ENCODE data around the gene ZNF341.
"Not testable (repeated sequence)": the region's sequence is repeated elsewhere in the genome, so short reads cannot be mapped to it uniquely, and the experiment has no call there.

Gene ZNF341

DNA sequence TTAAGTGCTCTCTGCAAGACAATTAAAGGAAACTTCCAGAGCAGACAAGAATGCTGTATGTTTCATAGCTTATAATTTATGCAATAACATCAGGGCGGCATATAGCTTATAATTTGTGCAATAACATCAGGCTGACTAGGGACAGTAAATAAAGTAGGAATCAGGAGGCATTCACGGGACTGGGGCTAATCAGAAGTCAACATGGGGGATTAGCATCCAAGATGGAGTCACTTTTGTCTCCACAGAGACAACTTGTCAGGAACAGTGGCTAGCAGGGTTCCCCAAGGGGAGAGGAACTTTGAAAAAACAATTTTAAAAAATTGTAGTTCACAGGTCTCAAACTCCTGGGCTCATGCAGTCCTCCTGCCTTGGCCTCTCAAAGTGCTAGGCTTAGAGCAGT is 3.3 kb upstream of the ZNF341 start:
- DNase-seq (ENCODE audit: low read depth in 2 of 2), result no peak

DNA sequence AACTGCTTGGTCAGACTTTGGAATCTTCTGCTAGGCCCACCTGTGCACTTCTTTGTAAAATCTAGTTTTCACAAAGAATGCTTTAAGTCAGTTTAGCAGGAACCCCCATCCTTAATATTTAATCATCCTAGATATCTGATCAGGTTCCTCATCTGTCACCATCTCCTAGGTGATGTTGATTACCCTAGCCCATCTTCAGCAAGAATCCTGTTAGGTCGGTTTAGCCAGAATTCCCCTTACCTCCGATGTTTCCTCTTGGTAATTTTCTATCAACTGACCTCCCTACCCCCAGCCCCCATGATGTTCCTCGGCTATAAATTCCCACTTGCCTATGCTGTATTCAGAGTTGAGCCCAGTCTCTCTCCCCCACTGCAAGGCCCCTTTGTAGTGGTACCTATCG is 2.7 kb upstream of the ZNF341 start:
- DNase-seq (ENCODE audit: low read depth in 2 of 2), result no peak

DNA sequence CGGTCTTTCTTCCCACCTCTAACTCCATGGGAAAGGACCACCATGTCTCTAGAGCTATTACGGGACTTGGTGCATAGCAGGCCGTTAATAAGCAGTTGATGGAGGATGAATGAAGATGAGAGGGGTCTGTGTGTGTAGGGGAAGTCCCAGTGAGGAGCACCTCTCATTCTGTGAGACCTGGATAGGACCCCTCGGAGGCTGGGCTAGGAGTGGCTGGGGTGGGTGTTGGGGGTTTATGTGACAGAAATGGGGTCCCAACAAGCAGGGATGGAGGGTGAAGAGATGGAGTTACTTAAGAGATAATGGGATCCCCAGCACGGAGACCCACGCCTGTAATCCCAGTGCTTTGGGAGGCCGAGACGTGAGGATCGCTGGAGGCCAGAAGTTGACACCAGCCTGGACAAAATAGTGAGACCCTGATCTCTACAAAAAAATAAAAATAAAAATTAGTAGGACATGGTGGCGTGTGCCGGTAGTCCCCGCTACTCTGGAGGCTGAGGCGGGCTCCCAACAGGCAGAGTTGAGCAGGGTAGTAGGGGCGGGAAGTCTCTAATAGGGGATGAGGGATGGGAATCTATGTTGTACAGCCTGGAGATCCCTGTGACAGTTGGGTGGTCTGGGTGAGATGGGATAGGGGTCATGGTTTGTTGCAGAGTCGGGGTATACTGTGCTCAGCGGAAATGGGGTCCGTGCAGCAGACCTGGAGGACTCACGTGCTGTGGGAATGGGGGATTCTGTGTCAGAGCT is 677 bp upstream of the ZNF341 start:
- DNase-seq (ENCODE audit: low read depth in 2 of 2), result no peak

DNA sequence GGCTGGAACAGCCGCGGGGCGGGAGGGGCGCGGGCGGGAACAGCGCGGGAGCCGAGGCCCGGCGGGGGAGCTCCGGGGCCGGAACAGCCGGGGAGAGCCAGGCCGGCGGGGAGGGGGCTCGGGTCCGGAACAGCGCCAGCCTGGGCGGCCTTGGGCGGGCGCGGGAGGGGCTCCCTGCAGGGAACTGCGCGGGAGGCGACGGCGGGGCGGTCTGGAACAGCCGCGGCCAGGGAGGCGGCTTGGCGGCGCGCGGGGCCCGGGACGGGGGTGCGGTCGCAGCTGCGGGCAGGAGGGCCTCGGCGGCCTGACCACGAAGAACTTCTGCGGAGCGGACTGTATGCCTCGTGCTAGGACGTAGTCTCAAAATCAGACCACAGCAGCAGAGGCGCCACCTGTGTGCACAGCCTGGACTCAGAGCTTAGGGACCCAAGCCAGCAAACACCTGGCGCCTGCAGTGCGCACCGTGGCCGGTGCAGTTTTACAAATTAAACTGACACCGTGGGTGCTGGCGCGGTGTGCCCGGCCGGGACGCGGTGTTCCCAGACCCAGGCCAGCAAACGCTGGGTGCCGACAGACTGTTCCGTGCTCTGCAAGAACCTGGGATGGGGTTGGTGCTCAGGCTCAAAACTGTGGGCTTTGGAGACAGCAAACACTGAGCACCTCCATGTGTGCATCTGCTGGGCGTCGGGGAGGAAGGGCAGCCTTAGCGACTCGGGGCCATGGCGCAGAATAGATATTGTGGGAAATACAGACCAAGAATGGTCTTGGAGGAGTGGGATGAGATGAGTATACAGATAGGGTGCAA is 572 bp downstream of the ZNF341 start:
- DNase-seq (ENCODE audit: low read depth in 2 of 2), result peak; percentile 62 to 67

DNA sequence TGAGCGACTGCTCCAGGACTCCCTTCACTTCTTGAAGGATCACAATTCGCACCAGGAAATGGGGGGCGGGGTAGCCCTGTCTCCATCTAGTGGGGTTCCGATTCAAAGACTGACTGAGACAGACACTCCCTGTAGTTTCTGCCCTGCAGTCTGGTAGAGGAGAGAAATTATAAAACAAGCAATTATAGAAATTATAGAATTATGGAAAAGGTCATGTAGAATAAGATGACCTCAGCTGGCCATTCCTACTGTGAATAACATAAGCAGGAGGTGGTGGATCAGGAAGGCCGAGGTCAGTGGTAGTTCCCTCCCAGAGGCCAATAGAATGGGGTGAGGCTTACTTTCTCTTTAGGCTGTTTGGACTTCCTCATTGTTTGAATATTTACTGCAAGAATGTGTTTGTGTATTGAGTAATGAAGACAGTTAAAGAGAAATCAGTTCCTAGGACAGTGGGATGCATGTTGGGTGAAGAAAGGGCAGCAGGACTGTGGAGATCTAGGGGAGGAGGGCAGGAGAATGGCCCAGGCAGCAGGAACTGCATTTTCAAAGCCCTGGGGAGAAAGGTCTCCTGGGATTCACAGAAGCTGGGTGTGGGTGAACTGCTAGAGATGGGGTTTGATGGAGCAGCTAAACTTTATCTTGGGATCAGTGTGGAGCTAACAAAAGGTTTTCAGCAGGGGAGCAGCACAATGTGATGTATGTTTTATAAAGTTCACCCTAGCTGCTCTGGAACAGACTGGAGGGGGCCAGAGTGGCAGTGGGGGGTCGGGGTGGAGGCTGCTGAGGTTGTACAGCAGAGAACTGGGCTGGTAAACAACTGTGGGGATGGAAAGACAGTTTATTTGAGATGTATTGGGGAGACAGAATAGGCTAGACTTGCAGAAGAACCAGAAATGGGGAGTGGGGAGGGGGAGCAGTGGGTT is 2.1 kb downstream of the ZNF341 start:
- DNase-seq (ENCODE audit: low read depth in 2 of 2), result no peak

DNA sequence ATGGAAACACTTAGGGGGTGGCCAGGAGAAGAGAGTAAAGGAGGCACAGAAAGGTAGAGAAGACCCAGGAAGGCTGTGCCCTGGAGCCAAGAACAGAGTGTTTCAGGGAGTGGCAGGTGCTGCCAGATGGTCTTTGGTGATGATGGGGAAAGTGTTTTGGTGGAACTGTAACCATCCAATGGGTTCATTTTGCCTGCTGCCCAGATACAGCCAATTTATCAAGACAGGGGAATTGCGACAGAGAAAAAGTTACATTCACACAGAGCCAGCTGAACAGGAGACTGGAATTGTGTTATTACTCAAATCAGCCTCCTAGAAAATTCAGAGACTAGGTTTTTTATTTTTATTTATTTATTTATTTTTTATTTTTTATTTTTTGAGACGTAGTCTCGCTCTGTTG is 5.2 kb downstream of the ZNF341 start:
- no peak for DNase-seq (ENCODE audit: low read depth in 2 of 2)

DNA sequence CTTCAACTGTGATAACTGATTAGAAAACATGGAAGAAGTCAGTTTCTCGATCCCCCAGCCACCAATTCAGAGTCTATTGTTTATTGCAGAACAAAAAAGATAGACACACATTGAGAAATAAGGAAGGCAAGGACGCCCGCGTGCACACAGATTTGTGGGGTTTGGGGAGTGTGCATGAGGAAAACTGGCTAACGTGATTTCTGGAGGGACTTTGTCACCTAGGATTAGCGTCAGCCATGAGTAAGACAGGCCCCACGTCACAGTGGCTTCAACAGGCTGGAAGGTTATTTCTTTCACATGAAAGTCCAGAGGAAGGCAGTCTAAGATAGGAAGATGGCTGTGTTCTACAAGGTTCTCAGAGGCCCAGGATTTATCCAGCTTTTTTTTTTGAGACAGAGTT is 7.7 kb downstream of the ZNF341 start:
- DNase-seq (ENCODE audit: low read depth in 2 of 2), result no peak

DNA sequence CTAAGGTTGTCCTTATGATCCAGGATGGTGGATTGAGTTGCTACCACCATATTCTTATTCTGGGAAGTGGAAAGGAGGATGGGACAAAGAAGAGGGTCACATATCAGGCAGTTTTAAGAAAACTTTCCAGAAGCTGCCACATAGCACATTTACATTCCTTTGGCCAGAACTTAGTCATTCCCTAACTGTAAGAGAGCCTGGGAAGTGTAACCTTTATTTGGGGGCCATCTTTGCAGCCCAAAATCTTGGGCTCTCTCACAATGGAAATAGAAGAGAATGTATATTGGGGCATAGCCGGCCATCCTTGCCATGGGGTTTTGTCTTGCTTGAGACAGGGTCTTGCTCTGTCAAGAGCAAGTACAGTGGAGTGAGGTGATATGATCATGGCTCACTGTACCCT is 8.4 kb downstream of the ZNF341 start:
- DNase-seq (ENCODE audit: low read depth in 2 of 2), result no peak

DNA sequence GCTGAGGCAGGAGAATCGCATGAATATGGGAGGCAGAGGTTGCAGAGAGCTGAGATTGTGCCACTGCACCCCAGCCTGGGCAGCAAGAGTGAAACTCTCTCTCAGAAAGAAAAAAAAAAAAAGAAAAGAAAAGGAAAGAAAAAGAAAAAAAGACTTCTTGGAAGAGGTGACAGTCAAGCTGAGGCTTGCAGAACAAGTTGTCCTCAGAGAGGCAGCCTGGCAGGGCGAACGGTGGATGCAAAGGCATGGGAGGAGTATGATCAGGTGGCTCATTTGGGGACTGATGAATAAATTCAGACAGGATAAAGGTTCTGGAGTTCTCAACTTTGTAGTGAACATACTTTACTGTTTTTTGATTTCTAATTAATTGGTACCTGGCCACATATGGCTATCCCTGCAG is 12.4 kb downstream of the ZNF341 start:
- DNase-seq (ENCODE audit: low read depth in 2 of 2), result no peak

DNA sequence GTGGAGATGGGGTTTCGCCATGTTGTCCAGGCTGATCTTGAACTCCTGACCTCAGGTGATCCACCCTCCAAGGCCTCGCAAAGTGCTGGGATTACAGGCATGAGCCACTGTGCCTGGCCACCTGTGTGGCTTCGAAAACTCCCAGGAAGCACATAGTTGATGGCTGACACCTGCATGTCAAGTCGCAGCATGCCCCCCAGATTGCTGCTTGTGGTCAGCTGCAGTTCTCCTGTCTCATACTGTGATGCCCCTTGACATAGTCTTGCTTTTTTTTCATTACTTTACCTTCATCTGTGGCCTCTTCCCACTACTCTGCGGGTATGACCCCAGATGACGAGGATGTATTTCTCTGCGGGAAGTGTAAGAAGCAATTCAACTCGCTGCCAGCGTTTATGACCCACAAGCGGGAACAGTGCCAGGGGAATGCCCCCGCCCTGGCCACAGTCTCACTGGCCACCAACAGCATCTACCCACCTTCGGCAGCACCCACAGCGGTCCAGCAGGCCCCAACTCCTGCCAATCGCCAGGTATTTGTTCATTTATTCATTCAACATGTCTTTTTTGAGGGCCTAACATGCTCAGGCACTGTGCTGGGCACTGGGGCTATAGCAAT is 13.1 kb downstream of the ZNF341 start:
- no peak for DNase-seq (ENCODE audit: low read depth in 2 of 2)

DNA sequence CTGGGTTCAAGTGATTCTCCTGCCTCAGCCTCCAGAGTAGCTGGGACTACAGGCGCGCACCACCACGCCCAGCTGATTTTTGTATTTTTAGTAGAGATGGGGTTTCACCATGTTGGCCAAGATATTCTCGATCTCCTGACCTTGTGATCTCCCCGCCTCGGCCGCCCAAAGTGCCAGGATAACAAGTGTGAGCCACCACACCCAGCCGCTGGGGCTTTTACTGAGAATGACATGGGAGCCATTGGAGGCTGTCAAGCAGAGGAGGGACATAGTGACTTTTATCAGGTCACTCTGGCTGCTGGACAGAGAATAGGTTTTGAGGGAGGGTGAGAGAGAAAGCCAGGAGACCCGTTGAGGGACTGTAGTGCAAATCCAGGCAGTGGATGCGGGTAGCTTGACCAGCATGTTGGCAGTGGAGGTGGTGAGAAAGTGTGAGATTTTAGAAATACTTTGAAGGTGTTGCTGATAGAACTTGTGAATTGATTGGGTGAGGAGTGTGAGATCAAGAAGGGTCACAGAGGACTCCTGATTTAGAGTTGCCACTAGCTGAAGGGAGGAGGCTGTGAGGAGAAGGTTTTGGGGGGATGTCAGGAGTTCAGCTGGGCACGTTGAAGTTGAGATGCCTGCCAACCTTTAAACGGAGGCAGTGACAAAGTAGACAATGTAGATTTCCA is 14.7 kb downstream of the ZNF341 start:
- DNase-seq (ENCODE audit: low read depth in 2 of 2), result no peak

DNA sequence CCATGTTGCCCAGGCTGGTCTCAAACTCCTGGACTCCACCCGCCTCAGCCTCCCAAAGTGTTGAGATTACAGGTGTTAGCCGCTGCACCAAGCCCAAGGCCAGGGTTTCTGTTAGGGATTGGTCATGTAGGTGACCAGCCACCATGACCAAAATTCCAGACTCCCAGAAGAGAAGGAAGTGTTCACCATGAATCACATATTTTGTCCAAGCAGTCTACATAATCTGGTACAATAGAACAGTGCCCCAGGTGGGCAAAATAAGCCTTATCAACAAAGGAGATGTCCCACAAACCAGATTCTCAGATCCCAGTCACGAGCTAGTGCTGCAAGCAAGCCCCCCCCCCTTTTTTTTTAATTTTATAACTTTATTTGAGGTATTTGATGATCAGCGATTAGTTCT is 20.0 kb downstream of the ZNF341 start:
- DNase-seq (ENCODE audit: low read depth in 2 of 2), result no peak

DNA sequence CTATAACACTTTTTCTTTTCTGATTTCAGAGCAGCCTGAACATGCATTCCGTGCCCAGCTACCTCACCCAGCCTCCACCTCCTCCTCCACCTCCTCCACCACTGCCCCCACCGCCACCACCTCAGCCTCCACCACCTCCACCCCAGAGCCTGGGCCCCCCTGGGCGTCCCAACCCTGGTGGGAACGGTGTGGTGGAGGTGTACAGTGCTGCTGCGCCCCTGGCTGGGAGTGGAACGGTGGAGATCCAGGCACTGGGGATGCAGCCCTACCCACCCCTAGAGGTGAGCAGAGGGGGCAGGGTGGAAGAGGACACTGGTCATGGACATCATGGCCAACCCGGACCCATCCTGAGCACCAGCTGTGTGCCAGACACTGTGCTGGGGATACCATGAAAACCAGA is 21.3 kb downstream of the ZNF341 start:
- no peak for DNase-seq (ENCODE audit: low read depth in 2 of 2)

DNA sequence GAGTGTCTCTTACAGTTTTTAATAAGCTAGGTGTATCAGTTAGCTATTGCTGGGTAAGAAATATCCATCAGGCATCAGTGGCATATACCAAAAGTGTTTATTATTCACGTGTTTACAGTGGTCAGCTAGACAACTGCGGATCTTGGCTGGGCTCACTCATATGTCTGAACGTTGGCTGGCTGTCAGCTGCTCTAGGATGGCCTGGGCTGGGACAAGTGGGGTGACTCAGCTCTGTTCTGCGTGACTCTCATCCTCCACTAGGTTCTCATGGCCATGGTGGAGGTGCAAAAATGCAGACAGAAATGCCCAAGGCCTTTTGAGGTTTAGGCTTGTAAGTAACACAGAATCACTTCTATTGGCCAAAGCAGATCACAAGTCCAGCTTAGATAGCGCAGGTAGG is 22.0 kb downstream of the ZNF341 start:
- no peak for DNase-seq (ENCODE audit: low read depth in 2 of 2)

DNA sequence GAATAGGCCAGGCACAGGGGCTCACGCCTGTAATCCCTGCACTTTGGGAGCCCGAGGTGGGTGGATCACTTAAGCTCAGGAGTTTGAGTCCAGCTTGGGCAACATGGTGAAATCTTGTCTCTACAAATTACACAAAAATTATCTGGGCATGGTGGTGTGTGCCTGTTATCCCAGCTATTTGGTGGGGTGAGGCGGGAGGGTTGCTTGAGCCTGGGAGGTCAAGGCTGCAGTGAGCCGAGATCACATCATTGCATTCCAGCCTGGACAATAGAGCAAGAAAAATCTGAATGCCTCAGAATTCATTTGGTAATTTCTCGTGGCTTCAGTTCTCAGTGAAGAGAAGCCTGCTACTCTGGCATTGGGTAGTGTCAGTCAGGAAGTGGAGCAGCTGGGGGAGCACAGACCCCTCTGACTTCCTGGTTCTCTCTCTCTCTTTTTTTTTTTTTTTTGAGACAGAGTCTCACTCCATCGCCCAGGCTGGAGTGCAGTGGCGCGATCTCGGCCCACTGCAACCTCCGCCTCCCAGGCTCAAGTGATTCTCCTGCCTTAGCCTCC is 24.2 kb downstream of the ZNF341 start:
- not testable (repeated sequence) for DNase-seq (ENCODE audit: low read depth in 2 of 2)

DNA sequence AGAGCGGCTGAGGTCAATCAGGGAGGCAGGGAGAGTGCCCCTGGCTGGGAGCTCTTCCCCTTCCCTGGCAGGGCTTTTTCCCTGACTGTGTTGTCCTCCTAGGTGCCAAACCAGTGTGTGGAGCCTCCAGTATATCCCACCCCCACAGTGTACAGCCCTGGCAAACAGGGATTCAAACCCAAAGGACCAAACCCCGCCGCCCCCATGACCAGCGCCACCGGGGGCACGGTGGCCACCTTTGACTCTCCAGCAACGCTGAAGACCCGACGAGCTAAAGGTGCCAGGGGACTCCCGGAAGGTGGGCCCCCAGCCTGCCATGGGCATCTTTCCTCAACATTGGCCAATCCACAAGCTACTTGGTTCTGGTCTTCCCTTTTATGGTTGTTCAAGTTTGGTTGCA is 25.2 kb downstream of the ZNF341 start:
- no peak for DNase-seq (ENCODE audit: low read depth in 2 of 2)

DNA sequence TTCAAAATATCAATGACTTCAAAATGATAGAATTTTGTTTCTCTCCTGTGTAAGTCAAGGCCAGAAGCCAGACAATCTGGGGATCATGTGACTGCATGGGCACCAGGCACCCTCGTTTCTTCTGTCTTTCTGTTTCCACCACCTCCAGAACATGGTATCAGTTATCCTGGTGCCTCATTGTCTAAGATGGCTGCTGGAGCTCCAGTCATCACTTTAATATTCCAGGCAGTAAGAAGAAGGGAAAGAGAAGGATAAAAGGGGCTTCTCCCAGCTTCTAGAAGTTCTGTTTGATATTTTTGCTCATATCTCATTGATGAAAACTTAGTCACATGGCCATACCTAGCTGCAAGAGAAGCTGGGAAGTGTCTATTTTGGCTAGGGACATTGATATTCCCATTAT is 25.7 kb downstream of the ZNF341 start:
- no peak for DNase-seq (ENCODE audit: low read depth in 2 of 2)

DNA sequence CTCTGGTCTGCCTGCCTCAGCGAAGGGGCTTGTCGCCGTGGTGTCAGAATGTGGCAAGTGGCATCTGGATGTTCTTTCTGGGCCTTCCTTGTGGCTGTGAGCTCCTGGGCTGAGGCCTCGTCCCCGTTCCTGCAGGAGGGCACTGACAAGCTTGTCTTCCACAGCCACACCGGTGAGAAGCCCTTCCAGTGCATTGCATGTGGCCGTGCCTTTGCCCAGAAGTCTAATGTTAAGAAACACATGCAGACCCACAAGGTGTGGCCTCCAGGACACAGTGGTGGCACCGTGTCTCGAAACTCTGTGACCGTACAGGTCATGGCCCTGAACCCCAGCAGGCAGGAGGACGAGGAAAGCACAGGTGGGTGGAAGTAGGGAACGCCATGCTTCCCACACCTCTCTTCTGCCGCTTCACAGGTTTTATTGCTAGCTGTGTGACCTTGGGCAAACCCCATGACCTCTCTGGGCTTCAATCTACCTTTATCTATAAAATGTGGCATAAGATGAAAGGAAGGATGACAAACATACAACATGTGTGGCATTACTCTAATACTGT is 30.0 kb downstream of the ZNF341 start:
- DNase-seq (ENCODE audit: low read depth in 2 of 2), result no peak

DNA sequence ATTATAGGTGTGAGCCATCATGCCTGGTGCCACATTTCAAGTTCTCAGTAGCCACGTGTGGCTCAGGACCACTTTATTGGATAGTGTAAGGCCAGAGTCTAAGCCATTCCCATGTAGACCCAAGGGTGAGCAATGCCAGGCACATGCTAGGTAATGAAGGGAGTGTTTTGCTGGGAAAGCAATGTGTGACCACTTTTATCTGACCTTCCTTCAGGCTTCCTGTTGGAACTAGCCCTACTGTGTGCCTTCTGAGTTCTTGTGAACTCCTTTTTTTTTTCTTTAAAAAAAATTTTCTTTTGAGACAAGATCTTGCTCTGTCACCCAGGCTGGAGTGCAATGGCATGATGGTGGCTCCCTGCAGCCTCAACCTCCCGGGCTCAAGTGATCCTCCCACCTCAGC is 33.3 kb downstream of the ZNF341 start:
- no peak for DNase-seq (ENCODE audit: low read depth in 2 of 2)

DNA sequence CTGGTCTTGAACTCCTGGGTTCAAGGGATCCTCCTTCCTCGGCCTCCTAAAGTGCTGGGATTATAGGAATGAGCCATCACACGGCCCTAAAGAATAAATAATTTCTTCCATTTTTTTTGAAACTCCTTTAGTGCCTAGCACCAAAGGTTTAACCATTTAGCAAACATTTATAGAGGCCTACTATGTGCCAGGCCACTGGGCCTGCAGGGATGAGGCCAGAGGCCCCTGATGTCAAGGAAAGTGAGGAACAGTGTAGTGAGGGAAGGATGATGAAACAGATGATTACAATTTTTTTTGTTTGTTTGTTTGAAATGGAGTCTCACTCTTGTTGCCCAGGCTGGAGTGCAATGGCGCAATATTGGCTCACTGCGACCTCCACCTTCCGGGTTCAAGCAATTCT is 33.8 kb downstream of the ZNF341 start:
- DNase-seq (ENCODE audit: low read depth in 2 of 2), result no peak

DNA sequence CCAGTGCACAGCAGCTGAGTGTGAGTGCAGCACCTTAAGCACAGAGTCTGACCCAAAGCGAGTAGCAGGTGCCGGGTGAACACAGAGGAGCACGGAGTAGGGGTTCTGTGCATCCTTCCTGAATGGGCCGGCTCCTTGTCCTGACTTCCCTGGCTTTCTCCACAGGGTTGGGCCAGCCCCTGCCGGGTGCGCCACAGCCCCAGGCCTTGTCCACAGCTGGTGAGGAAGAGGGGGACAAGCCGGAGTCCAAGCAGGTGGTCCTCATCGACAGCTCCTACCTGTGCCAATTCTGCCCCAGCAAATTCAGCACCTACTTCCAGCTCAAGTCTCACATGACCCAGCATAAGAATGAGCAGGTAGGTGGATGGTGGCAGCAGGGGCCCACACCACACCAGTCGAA is 34.9 kb downstream of the ZNF341 start:
- DNase-seq (ENCODE audit: low read depth in 2 of 2), result no peak
